CD4-positive, alpha-beta memory T cell (primary cell): ENCODE measurements around the gene EDN2. TPM values are rescaled to one million over a fixed set of nuclear protein-coding genes. Genes with fewer than 3 reads are reported as not detected.

ENCODE experiments used
- CTCF ChIA-PET: fragments of 350-600 bp; sonication (Branson Sonifier 250); formaldehyde crosslinking; loops from one replicate; lab custom pipeline; 2021; ENCODE audit warnings: inconsistent platforms; ENCODE audit not compliant: partially characterized antibody; lab: Charles Lee
- POLR2A ChIA-PET: fragments of 350-600 bp; sonication (Branson Sonifier 250); formaldehyde crosslinking; loops from one replicate; lab custom pipeline; 2021; ENCODE audit not compliant: partially characterized antibody; lab: Charles Lee
- DNase-seq, 5 donors: peaks; one replicate each; pipeline versions ENCODE4 v3.0.0 to v3.0.0-alpha.2; 2020 to 2022; ENCODE audit warnings: mixed read lengths in 1 of 5
- H3K27ac ChIP-seq: one replicate; pipeline ENCODE4 v1.7.0; 2013; ENCODE audit warnings: low read depth, low read length
- H3K27me3 ChIP-seq: 2 replicates; pipeline ENCODE4 v1.7.0; 2013; ENCODE audit warnings: mild to moderate bottlenecking, low read length, moderate library complexity; ENCODE audit not compliant: insufficient read depth
- H3K36me3 ChIP-seq: 2 replicates; pipeline ENCODE4 v1.7.0; 2013; ENCODE audit warnings: mild to moderate bottlenecking, low read length, moderate library complexity; ENCODE audit not compliant: insufficient read depth
- H3K4me1 ChIP-seq: 2 replicates; pipeline ENCODE4 v1.7.0; 2013; ENCODE audit warnings: mild to moderate bottlenecking, low read length, moderate library complexity; ENCODE audit not compliant: insufficient read depth
- H3K4me3 ChIP-seq, 2 donors: one replicate each; pipeline ENCODE4 v1.7.0; 2013; ENCODE audit warnings: low read length in 2 of 2, mild to moderate bottlenecking in 1 of 2
- H3K9me3 ChIP-seq, 2 donors: one replicate each; pipeline ENCODE4 v1.7.0; 2013; ENCODE audit warnings: low read length in 2 of 2, control low read depth in 1 of 2; ENCODE audit not compliant: control insufficient read depth in 1 of 2
- H3K27ac Mint-ChIP-seq, 7 donors: one replicate each; pipeline ENCODE4 v1.8.0; 2020 to 2021; ENCODE audit warnings: mixed read lengths in 7 of 7, mild to moderate bottlenecking in 6 of 7, inconsistent platforms in 3 of 7, moderate library complexity in 3 of 7
- H3K27me3 Mint-ChIP-seq, 2 donors: one replicate each; pipeline ENCODE4 v1.8.0; 2020 to 2021; ENCODE audit warnings: mixed read lengths in 2 of 2
- H3K36me3 Mint-ChIP-seq, 2 donors: one replicate each; pipeline ENCODE4 v1.8.0; 2020 to 2021; ENCODE audit warnings: mixed read lengths in 2 of 2, inconsistent platforms in 1 of 2, mild to moderate bottlenecking in 1 of 2
- H3K4me1 Mint-ChIP-seq, 4 donors: one replicate each; pipeline ENCODE4 v1.8.0; 2020 to 2021; ENCODE audit warnings: mixed read lengths in 4 of 4, mild to moderate bottlenecking in 1 of 4
- H3K4me3 Mint-ChIP-seq, 8 donors: one replicate each; pipeline ENCODE4 v1.8.0; 2020 to 2021; ENCODE audit warnings: mixed read lengths in 8 of 8, mild to moderate bottlenecking in 7 of 8, moderate library complexity in 6 of 8, inconsistent platforms in 3 of 8
- H3K9me3 Mint-ChIP-seq, 8 donors: one replicate each; pipeline ENCODE4 v1.8.0; 2020 to 2021; ENCODE audit warnings: mixed read lengths in 8 of 8, mild to moderate bottlenecking in 5 of 8, inconsistent platforms in 3 of 8, moderate library complexity in 1 of 8
- intact Hi-C: fragments of 100-400 bp; cut with micrococcal nuclease; formaldehyde crosslinking; loops from one replicate; pipeline ENCODE4 v1.15.1; 2023
- polyA plus RNA-seq, 2 donors: library from polyadenylated mRNA; unstranded; fragments of 300-500 nt; fragmentation: Illumina TruSeq; gene quantifications; one replicate each; pipeline ENCODE4 v1.2.3, GENCODE V29; 2021
- total RNA-seq, 2 experiments: library from RNA; stranded (reverse); gene quantifications; one replicate each; pipeline ENCODE4 v1.2.3, GENCODE V29; 2021

The EDN2 gene
- total and polyA plus RNA-seq, 4 experiments from 2014 or later: not detected

DNA sequence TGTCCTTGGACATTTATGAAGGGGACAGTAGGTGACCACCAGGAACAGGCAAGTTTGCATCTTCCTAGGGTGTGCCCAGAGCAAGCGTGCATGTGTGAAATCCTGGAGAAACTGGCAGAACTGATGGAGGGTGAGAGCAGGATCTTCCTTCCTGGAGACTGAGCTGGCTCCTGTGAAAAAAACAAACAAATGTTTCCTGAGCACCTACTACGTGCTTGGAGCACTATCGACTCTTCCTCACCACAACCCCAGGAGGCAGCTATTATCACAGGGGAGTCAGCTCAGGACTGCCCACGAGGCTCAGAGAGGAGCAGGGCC, 1.5 kb upstream of the EDN2 start:
- peaks cover 0 to 7% (median 2%) of the 10 kb centered on the region in 4 donors for H3K4me1 Mint-ChIP-seq
- POLR2A ChIA-PET: no interaction called here

DNA sequence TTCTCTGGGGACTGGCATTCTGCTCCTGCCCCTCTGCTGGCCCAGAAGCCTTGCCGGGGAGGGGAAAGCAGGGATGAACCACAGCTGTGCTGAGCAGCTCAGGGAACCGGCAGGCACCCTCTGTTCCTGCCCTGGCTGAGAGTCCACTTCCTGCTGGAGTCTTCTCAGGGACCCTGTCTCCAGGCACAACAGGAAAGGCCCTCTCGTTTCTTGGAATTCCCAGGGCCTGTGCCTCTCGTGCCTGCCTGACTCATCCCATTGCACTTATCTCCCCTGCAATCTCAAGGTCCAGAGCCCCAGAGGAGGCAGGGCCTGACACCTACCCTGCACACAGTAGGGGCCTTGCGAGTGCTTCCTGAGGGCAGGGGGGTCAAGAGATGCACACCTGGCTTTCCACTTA, 1.1 kb upstream of the EDN2 start:
- H3K9me3 Mint-ChIP-seq: peaks cover 0 to 2% (median 0%) of the 10 kb centered on the region in 8 donors
- POLR2A ChIA-PET: no interaction called here
- DNase-seq: no peak
- H3K36me3 ChIP-seq: no peaks in the 10 kb centered on the region
- no peaks in the 10 kb centered on the region for H3K36me3 Mint-ChIP-seq
- H3K9me3 ChIP-seq: no peaks in the 10 kb centered on the region
- H3K4me3 Mint-ChIP-seq: no peak overlapping the region
- no peaks in the 10 kb centered on the region for H3K4me1 ChIP-seq
- H3K27ac ChIP-seq: no peak overlapping the region
- H3K27me3 Mint-ChIP-seq: peaks cover 15 to 17% of the 10 kb centered on the region in 2 donors
- intact Hi-C loops: no loop called here
- no peaks in the 10 kb centered on the region for H3K27me3 ChIP-seq
- peaks cover 0 to 7% (median 2%) of the 10 kb centered on the region in 4 donors for H3K4me1 Mint-ChIP-seq
- H3K4me3 ChIP-seq: no peak overlapping the region
- no peak overlapping the region for H3K27ac Mint-ChIP-seq
- CTCF ChIA-PET: no interaction called here

More for the DNA sequence above, 1.5 kb upstream of the EDN2 start:
- H3K27me3 Mint-ChIP-seq: peaks cover 15 to 17% of the 10 kb centered on the region in 2 donors
- CTCF ChIA-PET: no interaction called here
- no peaks in the 10 kb centered on the region for H3K4me1 ChIP-seq
- H3K4me3 ChIP-seq: no peak overlapping the region
- no peak overlapping the region for H3K27ac ChIP-seq
- H3K27me3 ChIP-seq: no peaks in the 10 kb centered on the region
- no peak for DNase-seq
- peaks cover 0 to 2% (median 0%) of the 10 kb centered on the region in 8 donors for H3K9me3 Mint-ChIP-seq
- intact Hi-C loops: no loop called here
- no peak overlapping the region for H3K27ac Mint-ChIP-seq
- H3K36me3 Mint-ChIP-seq: no peaks in the 10 kb centered on the region
- H3K36me3 ChIP-seq: no peaks in the 10 kb centered on the region
- H3K9me3 ChIP-seq: no peaks in the 10 kb centered on the region
- H3K4me3 Mint-ChIP-seq: no peak overlapping the region

DNA sequence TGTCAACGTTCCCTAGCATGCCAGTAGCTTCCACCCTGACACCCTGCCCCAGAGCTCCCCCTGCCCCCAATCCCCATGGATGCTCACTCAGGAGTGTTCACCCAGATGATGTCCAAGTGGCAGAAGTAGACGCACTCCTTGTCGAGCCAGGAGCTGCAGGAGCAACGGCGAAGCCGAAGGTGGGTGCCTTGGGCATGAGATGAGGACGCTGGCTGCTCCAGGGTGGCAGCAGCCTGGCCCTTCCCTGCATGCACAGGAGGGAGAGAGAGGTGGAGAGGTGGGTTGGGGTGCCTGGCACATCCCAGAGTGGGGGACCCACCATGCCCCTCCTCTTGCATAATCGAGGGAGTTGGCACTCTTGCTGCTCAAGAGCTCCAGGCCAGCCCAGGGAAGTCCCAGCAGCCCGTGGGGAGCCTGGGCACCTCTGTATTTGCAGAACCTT, 502 bp downstream of the EDN2 start:
- ChIA-PET CTCF (no interaction called here), POLR2A (no interaction called here)
- Mint-ChIP-seq H3K9me3 (no peaks in the 10 kb centered on the region), H3K27ac (no peak overlapping the region), H3K36me3 (no peaks in the 10 kb centered on the region), H3K4me3 (no peak overlapping the region), H3K4me1 (peaks cover 0 to 7% (median 2%) of the 10 kb centered on the region in 4 donors), H3K27me3 (peaks cover 9 to 14% of the 10 kb centered on the region in 2 donors)
- intact Hi-C loops: no loop called here
- H3K27ac ChIP-seq: no peak overlapping the region
- H3K4me3 ChIP-seq: no peak overlapping the region
- no peaks in the 10 kb centered on the region for H3K9me3 ChIP-seq
- no peak for DNase-seq
- H3K36me3 ChIP-seq: no peaks in the 10 kb centered on the region
- H3K27me3 ChIP-seq: no peaks in the 10 kb centered on the region
- H3K4me1 ChIP-seq: no peaks in the 10 kb centered on the region

DNA sequence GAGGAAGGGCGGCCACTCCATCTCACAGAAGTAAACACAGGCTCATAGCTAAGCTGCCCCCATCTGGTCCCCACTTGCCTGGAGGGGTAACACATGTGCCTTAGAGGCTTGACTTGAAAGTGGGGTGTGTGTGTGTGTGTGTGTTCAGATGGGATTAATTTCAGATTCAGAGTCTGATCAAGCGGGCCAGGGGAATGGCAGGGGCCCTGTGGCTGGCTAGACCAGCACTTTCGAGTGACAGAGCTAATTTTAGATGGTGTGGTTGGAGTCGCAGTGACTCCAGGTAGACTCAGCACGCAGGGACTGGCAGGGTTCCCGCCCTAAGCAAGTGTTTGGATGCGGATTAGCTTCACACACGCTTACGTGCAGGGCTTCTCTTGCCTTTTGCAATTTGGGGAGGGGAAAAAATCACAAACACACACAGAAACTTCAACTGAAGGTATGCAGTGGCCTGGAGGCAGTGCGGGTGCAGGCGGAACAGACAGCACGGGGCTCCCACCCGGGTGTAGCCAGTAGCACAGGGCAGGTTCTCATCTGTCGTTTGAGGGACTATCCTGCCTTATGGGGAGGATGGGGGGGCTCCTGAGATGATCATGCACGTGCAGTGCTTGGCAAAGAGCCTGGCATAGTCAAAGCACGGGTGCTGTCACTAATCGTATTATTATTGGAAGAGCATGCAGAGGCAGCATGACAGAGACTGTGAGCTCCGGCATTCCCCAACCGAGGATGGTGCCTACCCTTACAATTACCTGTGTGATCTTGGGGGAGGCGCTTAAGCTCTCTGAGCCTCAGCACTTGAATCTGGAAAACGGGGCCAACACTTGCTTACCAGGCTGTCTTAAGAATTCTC, 1.3 kb downstream of the EDN2 start:
- ChIA-PET POLR2A (no interaction called here), CTCF (no interaction called here)
- Histone ChIP-seq H3K36me3 (no peaks in the 10 kb centered on the region), H3K4me3 (no peak overlapping the region), H3K27me3 (no peaks in the 10 kb centered on the region), H3K9me3 (no peaks in the 10 kb centered on the region), H3K27ac (no peak overlapping the region), H3K4me1 (no peaks in the 10 kb centered on the region)
- intact Hi-C loops: no loop called here
- Mint-ChIP-seq H3K27me3 (peaks cover 7 to 14% of the 10 kb centered on the region in 2 donors), H3K4me3 (no peak overlapping the region), H3K36me3 (no peaks in the 10 kb centered on the region), H3K9me3 (no peaks in the 10 kb centered on the region), H3K27ac (no peak overlapping the region), H3K4me1 (peaks cover 0 to 7% (median 2%) of the 10 kb centered on the region in 4 donors)
- no peak for DNase-seq

DNA sequence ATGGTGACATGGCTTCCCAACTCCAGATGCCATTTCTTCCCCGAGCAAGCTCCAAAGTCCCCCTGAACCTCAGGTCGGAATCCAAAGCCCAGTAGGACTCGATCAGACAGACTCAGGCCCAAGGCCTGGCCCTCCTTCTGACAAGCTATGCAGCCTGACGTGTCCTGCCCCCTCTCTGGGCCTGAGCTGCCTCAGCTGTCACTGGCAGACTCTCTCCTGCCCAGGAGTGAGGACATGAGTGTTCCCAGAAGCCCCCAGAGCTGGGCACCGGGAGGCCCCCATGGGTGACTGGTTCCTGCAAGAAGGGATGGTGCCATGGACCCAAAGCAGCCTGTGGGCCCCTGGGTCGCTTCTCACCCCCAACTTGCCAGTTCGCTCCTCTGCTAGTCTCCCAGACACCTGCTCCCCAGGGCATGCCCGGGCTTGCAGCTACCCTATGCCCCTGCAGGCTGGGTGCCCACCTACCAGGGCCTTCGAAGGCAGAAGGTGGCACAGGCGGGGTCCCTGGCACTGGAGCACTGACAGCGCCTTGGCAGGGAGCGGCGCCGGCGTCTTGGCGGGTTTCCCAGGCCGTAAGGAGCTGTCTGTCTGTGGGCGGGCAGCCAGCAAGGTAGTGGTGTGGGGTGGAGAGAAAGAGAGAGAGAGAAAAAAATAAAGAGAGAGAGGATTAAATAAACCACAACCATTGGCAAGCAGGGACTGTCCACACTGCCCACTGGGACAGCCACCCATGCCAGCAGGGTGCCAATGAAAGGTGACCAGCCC, 2.3 kb downstream of the EDN2 start:
- DNase-seq: no peak
- Mint-ChIP-seq H3K27me3 (peaks cover 7 to 14% of the 10 kb centered on the region in 2 donors), H3K4me1 (peaks cover 0 to 7% (median 2%) of the 10 kb centered on the region in 4 donors), H3K36me3 (no peaks in the 10 kb centered on the region), H3K27ac (no peak overlapping the region), H3K9me3 (no peaks in the 10 kb centered on the region), H3K4me3 (no peak overlapping the region)
- CTCF ChIA-PET: no interaction called here
- POLR2A ChIA-PET: no interaction called here
- Histone ChIP-seq H3K27ac (no peak overlapping the region), H3K4me3 (no peak overlapping the region), H3K4me1 (no peaks in the 10 kb centered on the region), H3K36me3 (no peaks in the 10 kb centered on the region), H3K9me3 (no peaks in the 10 kb centered on the region), H3K27me3 (no peaks in the 10 kb centered on the region)
- intact Hi-C loops: no loop called here

DNA sequence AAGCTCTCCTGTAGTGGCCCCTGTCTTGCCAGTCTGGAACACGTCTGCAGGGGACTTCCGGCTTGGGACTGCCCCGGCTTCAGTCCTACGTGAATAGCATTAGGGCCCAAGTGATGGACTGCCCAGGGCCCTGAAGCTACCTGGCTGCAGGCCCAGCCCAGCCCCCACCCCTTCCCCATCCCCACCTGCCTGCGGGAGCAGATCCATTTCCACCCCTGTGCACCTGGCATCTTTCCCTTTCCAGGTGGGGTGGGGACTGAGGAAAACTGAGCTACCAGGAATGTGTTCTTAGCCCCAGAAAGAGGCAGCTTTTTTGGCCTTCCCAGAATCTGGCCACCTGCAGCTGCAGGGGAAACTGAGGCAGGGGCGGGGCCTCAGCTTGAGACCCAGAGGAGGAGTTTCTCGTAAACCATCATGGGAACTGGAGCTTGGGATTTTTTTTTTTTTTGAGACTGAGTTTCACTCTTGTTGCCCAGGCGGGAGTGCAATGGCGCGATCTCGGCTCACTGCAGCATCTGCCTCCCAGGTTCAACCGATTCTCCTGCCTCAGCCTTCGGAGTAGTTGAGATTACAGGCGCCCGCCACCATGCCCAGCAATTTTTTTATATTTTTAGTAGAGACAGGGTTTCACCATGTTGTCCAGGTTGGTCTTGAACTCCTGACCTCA, 3.2 kb downstream of the EDN2 start:
- Histone ChIP-seq H3K4me1 (no peaks in the 10 kb centered on the region), H3K4me3 (no peak overlapping the region), H3K27ac (no peak overlapping the region), H3K36me3 (no peaks in the 10 kb centered on the region), H3K27me3 (no peaks in the 10 kb centered on the region), H3K9me3 (no peaks in the 10 kb centered on the region)
- ChIA-PET POLR2A (no interaction called here), CTCF (no interaction called here)
- Mint-ChIP-seq H3K36me3 (no peaks in the 10 kb centered on the region), H3K27me3 (peaks cover 4 to 9% of the 10 kb centered on the region in 2 donors), H3K27ac (no peak overlapping the region), H3K4me1 (peaks cover 0 to 2% (median 0%) of the 10 kb centered on the region in 4 donors), H3K4me3 (no peak overlapping the region), H3K9me3 (no peaks in the 10 kb centered on the region)
- intact Hi-C loops: no loop called here
- DNase-seq: no peak
